NCI-H748 treated with DMSO at 0.1 percent for 48 hours (cell line): ENCODE measurements around the gene LMLN.
"Not testable (repeated sequence)": the region's sequence is repeated elsewhere in the genome, so short reads cannot be mapped to it uniquely, and the experiment has no call there.

Source experiments
- DNase-seq: peaks from one replicate; lab custom pipeline; 2025; lab: John Stamatoyannopoulos, UW

LMLN gene

GRCh38 chr3:197959891-197960693, at the start of gene LMLN:
LMLN (plus strand) TSS chr3:197960217; CDS start chr3:197960246, 29 bp downstream.
- DNase-seq: peak; percentile 63

- DNase-seq: no peak
Observed at GRCh38 chr3:197912741-197913476, 47.1 kb upstream of the LMLN start.

GRCh38 chr3:197913641-197914380, 46.2 kb upstream of the LMLN start:
- no peak for DNase-seq

- DNase-seq: not testable (repeated sequence)
Observed at GRCh38 chr3:197921429-197922275, 38.4 kb upstream of the LMLN start.

- DNase-seq: no peak
Observed at GRCh38 chr3:197926418-197926817, 33.6 kb upstream of the LMLN start.

GRCh38 chr3:197927578-197927977, 32.4 kb upstream of the LMLN start:
- not testable (repeated sequence) for DNase-seq

- DNase-seq: no peak
Observed at GRCh38 chr3:197936819-197937384, 23.1 kb upstream of the LMLN start.

- DNase-seq: no peak
Observed at GRCh38 chr3:197940745-197941384, 19.2 kb upstream of the LMLN start.

- no peak for DNase-seq
Observed at GRCh38 chr3:197942956-197943556, 17.0 kb upstream of the LMLN start.

- DNase-seq: no peak
Observed at GRCh38 chr3:197949191-197949777, 10.7 kb upstream of the LMLN start.

GRCh38 chr3:197949778-197950676, 10.0 kb upstream of the LMLN start, which contains the start of gene RPL35A:
RPL35A (plus strand) TSS chr3:197950190; CDS start chr3:197950968, 778 bp downstream.
- DNase-seq: peak; percentile 81

- DNase-seq: no peak
Observed at GRCh38 chr3:197950677-197951061, 9.3 kb upstream of the LMLN start.

- DNase-seq: no peak
Observed at GRCh38 chr3:197951392-197951990, 8.5 kb upstream of the LMLN start.

- no peak for DNase-seq
Observed at GRCh38 chr3:197952440-197952839, 7.6 kb upstream of the LMLN start.

GRCh38 chr3:197953325-197953724, 6.7 kb upstream of the LMLN start:
- no peak for DNase-seq

- no peak for DNase-seq
Observed at GRCh38 chr3:197953881-197954280, 6.1 kb upstream of the LMLN start.

GRCh38 chr3:197955892-197956477, 4.0 kb upstream of the LMLN start:
- DNase-seq: no peak

- no peak for DNase-seq
Observed at GRCh38 chr3:197956626-197956988, 3.4 kb upstream of the LMLN start.
